OCI-LY3 (cell line): ENCODE results near the gene MPHOSPH8.
"Not testable (repeated sequence)": the region's sequence is repeated elsewhere in the genome, so short reads cannot be mapped to it uniquely, and the experiment has no call there.

Source experiments
- CTCF ChIP-seq: fragments of 200-600, 300-600 bp; sonication (generic); IDR thresholded peaks from 2 replicates; pipeline ENCODE4 v1.5.1; 2014; ENCODE audit warnings: antibody characterized with exemption, low read length, low read depth
- EZH2phosphoT487 ChIP-seq: fragments of 200-600 bp; shearing (Covaris generic); IDR thresholded peaks from 2 replicates; pipeline ENCODE4 v1.6.1; 2018; ENCODE audit warnings: antibody characterized with exemption, mixed run types, low read depth

DNA sequence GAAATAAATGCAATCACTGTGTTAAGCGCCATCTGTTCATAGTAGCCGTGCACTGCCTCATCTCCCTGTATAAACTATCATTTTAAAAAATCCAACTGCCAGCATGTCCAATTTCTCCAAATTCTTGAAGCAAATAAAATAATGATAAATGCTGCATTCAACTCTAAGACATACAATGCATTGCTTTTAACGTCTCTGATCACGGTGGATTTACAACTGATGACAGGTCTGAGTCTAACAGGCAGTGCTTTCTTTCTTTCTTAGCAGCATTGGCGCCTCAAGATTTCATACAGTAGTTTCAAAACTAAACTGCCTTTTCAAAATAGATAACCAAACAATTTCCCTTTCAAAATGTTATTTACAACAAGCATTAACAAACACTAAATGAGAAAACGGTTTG, 70.8 kb downstream of the MPHOSPH8 start:
- TF ChIP-seq EZH2phosphoT487, CTCF: not testable (repeated sequence)
